PC-3 (cell line): ENCODE results near the gene HDAC4.

Experiments used
- EZH2 ChIP-seq: fragments of 300-600 bp; sonication (generic); IDR thresholded peaks from one replicate; pipeline ENCODE4 v1.6.1; 2017; ENCODE audit warnings: antibody characterized with exemption, mild to moderate bottlenecking, low read length; ENCODE audit not compliant: unreplicated experiment
- TF ChIP-seq, protein P1 (sequence below): fragments of 300-600 bp; sonication (generic); conservative IDR thresholded peaks from 2 replicates; pipeline ENCODE4 v1.5.1; 2017; ENCODE audit warnings: antibody characterized with exemption, low read depth, mild to moderate bottlenecking, low read length

DNA sequence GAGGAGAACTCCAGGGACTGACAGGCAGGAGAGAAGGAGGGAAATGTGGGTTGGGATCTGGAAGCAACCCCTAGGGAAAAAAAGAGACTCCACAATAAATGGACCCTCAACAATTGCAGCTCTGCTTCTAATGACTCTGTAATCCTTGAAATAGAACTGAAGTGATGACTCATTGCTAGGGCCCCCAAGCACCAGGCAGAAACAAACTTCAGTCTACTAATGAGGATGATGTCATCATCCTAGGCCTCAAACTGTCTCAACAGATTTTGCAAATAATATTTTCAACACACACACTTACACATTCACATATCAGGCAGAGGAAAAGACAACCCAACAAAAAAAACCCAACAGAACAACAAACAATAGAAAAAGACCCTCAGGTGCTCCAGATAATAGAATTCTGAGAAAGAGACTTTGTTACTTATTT, 143.3 kb downstream of the HDAC4 start:
- TF ChIP-seq, protein P1, sequence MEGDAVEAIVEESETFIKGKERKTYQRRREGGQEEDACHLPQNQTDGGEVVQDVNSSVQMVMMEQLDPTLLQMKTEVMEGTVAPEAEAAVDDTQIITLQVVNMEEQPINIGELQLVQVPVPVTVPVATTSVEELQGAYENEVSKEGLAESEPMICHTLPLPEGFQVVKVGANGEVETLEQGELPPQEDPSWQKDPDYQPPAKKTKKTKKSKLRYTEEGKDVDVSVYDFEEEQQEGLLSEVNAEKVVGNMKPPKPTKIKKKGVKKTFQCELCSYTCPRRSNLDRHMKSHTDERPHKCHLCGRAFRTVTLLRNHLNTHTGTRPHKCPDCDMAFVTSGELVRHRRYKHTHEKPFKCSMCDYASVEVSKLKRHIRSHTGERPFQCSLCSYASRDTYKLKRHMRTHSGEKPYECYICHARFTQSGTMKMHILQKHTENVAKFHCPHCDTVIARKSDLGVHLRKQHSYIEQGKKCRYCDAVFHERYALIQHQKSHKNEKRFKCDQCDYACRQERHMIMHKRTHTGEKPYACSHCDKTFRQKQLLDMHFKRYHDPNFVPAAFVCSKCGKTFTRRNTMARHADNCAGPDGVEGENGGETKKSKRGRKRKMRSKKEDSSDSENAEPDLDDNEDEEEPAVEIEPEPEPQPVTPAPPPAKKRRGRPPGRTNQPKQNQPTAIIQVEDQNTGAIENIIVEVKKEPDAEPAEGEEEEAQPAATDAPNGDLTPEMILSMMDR: no peak
- no peak for TF ChIP-seq EZH2
